Ovary (tissue), 9 donors: ENCODE results near the gene C16orf96. TPM values are rescaled to one million over a fixed set of nuclear protein-coding genes. Genes with fewer than 3 reads are reported as not detected.
A peak's percentile ranks its signal among the peaks of the same experiment; 100 is the strongest.

Source experiments
- DNase-seq, 5 donors: peaks; one replicate each; pipeline ENCODE4 v3.0.0-alpha.2; 2019 to 2020
- H3K27ac ChIP-seq, 2 donors: fragments of 200-600 bp; one replicate each; pipeline versions ENCODE4 v1.5.1 to v1.8.0; 2019 to 2022
- H3K27me3 ChIP-seq: fragments of 200-600 bp; one replicate; pipeline ENCODE4 v1.8.0; 2022
- H3K36me3 ChIP-seq: fragments of 200-600 bp; sonication (generic); one replicate; pipeline ENCODE4 v1.5.1; 2019
- H3K4me1 ChIP-seq: one replicate; pipeline ENCODE4 v1.8.1; 2013; ENCODE audit warnings: mild to moderate bottlenecking, moderate library complexity; ENCODE audit not compliant: insufficient read depth
- H3K4me3 ChIP-seq: fragments of 200-600 bp; sonication (generic); one replicate; pipeline ENCODE4 v1.5.1; 2017
- H3K9me3 ChIP-seq, 2 donors: fragments of 200-600 bp in 1 of 2; sonication (generic) in 1 of 2; one replicate each; pipeline versions ENCODE4 v1.5.1 to v1.8.1; 2013 to 2019; ENCODE audit warnings: mild to moderate bottlenecking in 1 of 2, moderate library complexity in 1 of 2
- EP300 ChIP-seq: sonication (generic); formaldehyde crosslinking; IDR thresholded peaks from one replicate; pipeline ENCODE4 v1.6.1; 2017; ENCODE audit warnings: antibody characterized with exemption
- POLR2A ChIP-seq: fragments of 450-650 bp; IDR thresholded peaks from one replicate; pipeline ENCODE4 v1.6.1; 2017; ENCODE audit warnings: antibody characterized with exemption, mild to moderate bottlenecking, moderate library complexity
- WGBS, 3 donors: extraction: QIAGEN DNeasy Blood & Tissue Kit in 1 of 3; methylation state at CpG; one replicate each; pipeline versions ENCODE4 v1.1.5 to v1.1.7; 2013 to 2017; 5-methylcytosine and 5-hydroxymethylcytosine counted together
- intact Hi-C, 4 donors: fragments of 100-400 bp; cut with DNase I; formaldehyde crosslinking; loops; one replicate each; pipeline versions ENCODE4 v1.11.0 to v1.15.1; 2022 to 2023
- polyA plus RNA-seq, 2 donors: library from polyadenylated mRNA; stranded (reverse); fragments of 200-250 nt in 1 of 2; fragments of 350-450 nt in 1 of 2; fragmentation: Illumina TruSeq in 1 of 2; extraction: RNeasy Lipid Tissue Mini Kit (QIAGEN cat#74804) in 1 of 2; gene quantifications; one replicate each; pipeline ENCODE4 v1.2.3, GENCODE V29; 2013 to 2014
- total RNA-seq, 7 donors: library from RNA; depleted of rRNA in 2 of 7; stranded (reverse); fragments of >200 nt in 2 of 7; fragmentation: NEBNext Ultra II Directional in 3 of 7; extraction: Animal tissue kit (Norgen Biotek cat#: 25700) in 3 of 7; gene quantifications; one replicate each; pipeline versions ENCODE4 v1.1.0 to v1.2.4, GENCODE V29; 2016 to 2023
- TF ChIP-seq, protein P1 (sequence below), 3 donors: fragments of 450-650 bp in 2 of 3; fragments of 200-600 bp in 1 of 3; IDR thresholded peaks; one replicate each; pipeline versions ENCODE4 v1.5.1 to v1.8.0; 2016 to 2022; ENCODE audit warnings: antibody characterized with exemption in 3 of 3, mild to moderate bottlenecking in 1 of 3
- donor health status: DM: no; HTN: no; CAD: no; lungs with moderate emphysema.
- donor health status: DM: no; HTN: no; CAD: no.
- donor health status: Bipolar disorder and iron deficiency.
- donor health status: DM: yes; HTN: yes; CAD: no.
- donor health status: DM: no; HTN: no; CAD: no.
- donor health status: DM: yes; HTN: yes; CAD: no.

C16orf96 gene
- total and polyA plus RNA-seq, 9 donors = 0.07 to 0.30 (median 0.12) TPM

DNA sequence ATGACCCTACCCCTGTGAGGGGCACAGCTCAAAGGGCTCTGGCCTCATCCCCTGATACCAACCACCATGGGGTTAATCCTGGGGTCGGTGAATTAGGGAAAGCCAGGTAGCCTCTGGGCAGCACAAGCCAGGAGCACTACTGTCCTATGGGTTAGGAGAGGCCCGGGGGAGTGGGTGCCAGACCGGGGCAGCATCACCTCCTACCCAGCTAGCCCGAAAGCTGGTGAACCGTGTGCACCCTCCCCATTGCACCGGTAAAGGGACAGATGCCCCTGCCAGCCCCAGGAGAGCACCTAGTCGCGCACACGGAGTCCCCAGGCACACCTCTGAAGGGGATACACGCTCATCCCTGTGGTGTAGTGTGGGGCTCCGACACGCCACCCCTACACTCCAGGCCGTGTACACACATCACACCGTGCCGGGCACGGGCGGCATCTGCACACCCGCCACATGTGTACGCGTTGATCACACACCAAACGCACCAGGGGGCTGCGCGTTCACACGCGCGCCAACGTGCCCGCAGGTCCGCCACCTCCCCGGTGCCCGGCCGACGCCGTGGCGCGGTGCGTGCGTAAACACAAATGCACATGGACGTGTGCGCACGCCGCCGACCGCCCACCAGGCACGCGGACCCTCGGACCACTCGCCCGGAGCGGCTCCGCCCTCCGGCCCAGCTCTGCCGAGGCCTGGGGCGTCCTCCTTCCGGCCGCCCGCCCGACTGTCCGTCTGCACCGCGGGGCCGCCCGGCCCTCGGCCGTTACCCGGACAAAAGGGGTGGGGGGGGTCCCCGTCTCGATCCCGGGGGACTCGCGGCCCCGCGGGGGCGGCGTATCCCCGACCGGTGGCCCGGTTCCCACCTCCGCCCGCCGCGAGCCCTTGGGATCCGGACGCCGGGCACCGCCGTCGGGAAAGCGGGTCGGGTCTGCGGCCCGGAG lies 57.8 kb downstream of the C16orf96 start:
- no peaks in the 10 kb centered on the region for H3K27me3 ChIP-seq
- peak overlapping the region; percentile 95 for H3K4me3 ChIP-seq
- no peaks in the 10 kb centered on the region for H3K9me3 ChIP-seq
- peak overlapping the region; percentile 53 to 70 for H3K27ac ChIP-seq
- TF ChIP-seq, protein P1, sequence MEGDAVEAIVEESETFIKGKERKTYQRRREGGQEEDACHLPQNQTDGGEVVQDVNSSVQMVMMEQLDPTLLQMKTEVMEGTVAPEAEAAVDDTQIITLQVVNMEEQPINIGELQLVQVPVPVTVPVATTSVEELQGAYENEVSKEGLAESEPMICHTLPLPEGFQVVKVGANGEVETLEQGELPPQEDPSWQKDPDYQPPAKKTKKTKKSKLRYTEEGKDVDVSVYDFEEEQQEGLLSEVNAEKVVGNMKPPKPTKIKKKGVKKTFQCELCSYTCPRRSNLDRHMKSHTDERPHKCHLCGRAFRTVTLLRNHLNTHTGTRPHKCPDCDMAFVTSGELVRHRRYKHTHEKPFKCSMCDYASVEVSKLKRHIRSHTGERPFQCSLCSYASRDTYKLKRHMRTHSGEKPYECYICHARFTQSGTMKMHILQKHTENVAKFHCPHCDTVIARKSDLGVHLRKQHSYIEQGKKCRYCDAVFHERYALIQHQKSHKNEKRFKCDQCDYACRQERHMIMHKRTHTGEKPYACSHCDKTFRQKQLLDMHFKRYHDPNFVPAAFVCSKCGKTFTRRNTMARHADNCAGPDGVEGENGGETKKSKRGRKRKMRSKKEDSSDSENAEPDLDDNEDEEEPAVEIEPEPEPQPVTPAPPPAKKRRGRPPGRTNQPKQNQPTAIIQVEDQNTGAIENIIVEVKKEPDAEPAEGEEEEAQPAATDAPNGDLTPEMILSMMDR (IDR thresholded peaks at IDR 0.05) = no peak
- TF ChIP-seq POLR2A = no peak
- TF ChIP-seq EP300 = no peak
- H3K4me1 ChIP-seq = peaks cover 18% of the 10 kb centered on the region
- no peaks in the 10 kb centered on the region for H3K36me3 ChIP-seq
- 0 to 2% (median 0%) methylated on average over 29 to 92 of the region's 92 CpGs for WGBS, 3 donors
- peak in 3 of 5 donors; percentile 58 to 75 (median 65) for DNase-seq
- intact Hi-C loops = loop anchor here in 1 of 4 donors (10.0 kb wide), 1 partner anchor 341 kb away; the partner anchor contains the start of gene SEC14L5

DNA sequence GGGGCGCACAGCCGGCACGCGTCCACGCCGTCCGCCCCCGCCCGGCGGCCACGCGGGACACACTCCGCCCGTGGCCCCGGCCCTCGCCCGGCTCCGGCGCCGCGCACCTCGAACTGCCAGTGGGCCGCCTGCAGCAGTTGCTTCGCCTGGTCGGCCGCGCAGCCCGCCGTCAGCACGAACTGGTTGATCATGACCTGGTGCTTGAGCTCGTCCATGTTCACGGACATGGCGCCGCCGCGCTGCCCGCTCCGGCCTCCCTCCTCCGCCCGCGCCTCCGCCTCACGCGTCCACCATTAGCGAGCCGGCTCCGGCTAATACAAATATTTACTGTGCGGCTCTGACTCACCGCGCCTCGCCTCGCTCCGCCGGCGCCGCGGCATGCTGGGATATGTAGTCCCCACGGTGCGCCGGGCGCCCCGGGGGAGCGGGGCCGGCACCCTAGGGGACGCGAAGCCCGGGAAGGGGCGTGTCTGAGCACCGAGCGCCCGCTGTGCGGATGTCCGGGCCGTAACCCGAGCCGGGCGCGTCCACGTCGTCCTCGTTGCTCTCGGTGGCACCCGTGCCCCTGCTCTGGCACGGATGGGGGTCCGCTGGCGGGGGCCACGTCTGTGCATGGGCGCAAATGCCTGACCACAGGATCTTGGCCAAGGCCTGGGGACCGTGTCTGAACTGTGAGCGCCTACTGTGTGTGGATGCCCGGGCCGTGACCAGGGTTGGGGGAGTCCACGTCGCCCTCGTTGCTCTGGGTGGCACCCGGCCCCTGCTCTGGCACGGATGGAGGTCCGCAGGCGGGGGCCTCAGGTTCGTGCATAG lies 58.6 kb downstream of the C16orf96 start, which contains the start of gene UBALD1:
Gene UBALD1, minus strand, starts transcription at position 318 of the 813 bp plus-strand sequence. Its CDS starts 91 bp downstream, at position 227.
- DNase-seq = peak; percentile 80 to 88 (median 85)
- no peaks in the 10 kb centered on the region for H3K9me3 ChIP-seq
- peaks cover 18% of the 10 kb centered on the region for H3K4me1 ChIP-seq
- peak within 1 kb of the TSS; percentile 69 to 70 for H3K27ac ChIP-seq
- no peaks in the 10 kb centered on the region for H3K36me3 ChIP-seq
- H3K4me3 ChIP-seq = peak within 1 kb of the TSS; percentile 95
- 7 to 10% (median 9%) methylated on average over 54 to 100 of the region's 100 CpGs for WGBS, 3 donors
- H3K27me3 ChIP-seq = no peaks in the 10 kb centered on the region
- intact Hi-C loops = loop anchor here in 1 of 4 donors (10.0 kb wide), 1 partner anchor 340 kb away; the partner anchor contains the start of gene SEC14L5
- no peak for TF ChIP-seq EP300
- TF ChIP-seq, protein P1 (IDR thresholded peaks at IDR 0.05) = peak in 1 of 3 donors; percentile 13
- peak; percentile 81 for TF ChIP-seq POLR2A

DNA sequence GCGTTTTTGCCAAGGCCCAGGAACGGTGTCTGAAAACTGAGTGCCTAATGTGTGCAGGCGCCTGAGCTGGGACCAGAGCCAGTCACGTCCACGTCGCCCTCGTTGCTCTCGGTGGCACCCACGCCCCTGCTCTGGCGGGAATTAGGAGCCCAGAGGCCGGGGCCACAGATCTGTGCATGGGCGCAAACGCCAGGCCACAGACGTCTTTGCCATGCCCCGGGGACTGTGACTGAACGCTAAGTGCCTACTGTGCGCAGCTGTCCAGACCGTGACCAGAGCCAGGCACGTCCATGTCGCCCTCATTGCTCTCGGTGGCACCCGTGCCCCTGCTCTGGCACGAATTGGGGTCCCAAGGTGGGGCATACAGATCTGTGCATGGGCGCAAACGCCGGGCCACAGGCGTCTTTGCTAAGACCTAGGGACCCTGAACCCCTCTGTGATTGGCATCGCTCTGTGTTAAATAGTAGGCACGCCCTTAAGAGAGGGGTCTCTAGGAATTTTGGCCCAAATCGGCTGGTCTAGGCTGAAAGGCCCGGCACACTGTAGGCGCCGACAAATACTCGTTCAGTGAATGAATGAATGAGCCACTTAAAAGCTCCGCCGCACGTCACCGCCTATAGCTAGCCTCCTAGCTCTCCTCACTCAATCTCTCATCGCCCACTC lies 59.4 kb downstream of the C16orf96 start:
- TF ChIP-seq, protein P1 (IDR thresholded peaks at IDR 0.05) = no peak
- no peak for TF ChIP-seq POLR2A
- TF ChIP-seq EP300 = no peak
- peaks cover 18% of the 10 kb centered on the region for H3K4me1 ChIP-seq
- peak overlapping the region; percentile 95 for H3K4me3 ChIP-seq
- peak overlapping the region; percentile 69 to 70 for H3K27ac ChIP-seq
- no peaks in the 10 kb centered on the region for H3K36me3 ChIP-seq
- H3K9me3 ChIP-seq = no peaks in the 10 kb centered on the region
- WGBS, 3 donors = 60 to 70% (median 66%) methylated on average over 35 to 39 of the region's 39 CpGs
- peak; percentile 55 to 79 (median 72) for DNase-seq
- intact Hi-C loops = loop anchor here in 1 of 4 donors (10.0 kb wide), 1 partner anchor 339 kb away; the partner anchor contains the start of gene SEC14L5
- no peaks in the 10 kb centered on the region for H3K27me3 ChIP-seq
